ENCODE measurements around the gene FRAS1.

Gene FRAS1

GRCh38 chr4:78524009-78524408 lies 466.9 kb downstream of the FRAS1 start:
- peaks cover 96% of the 10 kb centered on the region for H3K36me3 ChIP-seq (ENCODE audit: control insufficient read depth, insufficient read depth, low read length)
- H3K27me3 ChIP-seq (ENCODE audit: control insufficient read depth, insufficient read depth, low read length): no peaks in the 10 kb centered on the region
- no peak overlapping the region for H3K9ac ChIP-seq (ENCODE audit: low read depth, low read length)
- H3K27ac ChIP-seq (ENCODE audit: low read depth, low read length): no peak overlapping the region
- no peaks in the 10 kb centered on the region for H3K9me3 ChIP-seq (ENCODE audit: control insufficient read depth, insufficient read depth, low read length)
- H3K4me3 ChIP-seq (ENCODE audit: low read depth, low read length): no peak overlapping the region
- no peaks in the 10 kb centered on the region for H3K4me1 ChIP-seq (ENCODE audit: control insufficient read depth, insufficient read depth, low read length)

DNA sequence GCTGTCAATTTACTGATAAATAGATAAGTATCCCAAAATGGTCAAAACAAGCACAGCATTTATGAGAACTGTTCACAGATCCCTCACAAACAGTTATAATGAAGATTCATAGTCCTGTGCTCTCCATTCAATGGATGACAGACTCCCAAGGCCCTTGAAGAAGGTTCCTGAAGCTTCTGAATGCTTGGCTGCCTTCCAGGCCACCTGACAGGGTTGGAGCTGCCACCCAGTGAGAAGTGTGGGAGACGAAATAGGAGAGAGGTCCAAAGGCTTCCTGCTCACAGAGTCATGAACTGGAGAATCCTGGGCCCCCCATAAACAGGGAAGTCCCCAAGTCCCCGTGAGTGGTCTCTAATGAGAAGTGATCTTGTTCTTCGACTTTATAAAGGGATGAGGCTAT lies 468.4 kb downstream of the FRAS1 start:
- Histone ChIP-seq H3K4me1 (ENCODE audit: control insufficient read depth, insufficient read depth, low read length) (no peaks in the 10 kb centered on the region), H3K27me3 (ENCODE audit: control insufficient read depth, insufficient read depth, low read length) (no peaks in the 10 kb centered on the region), H3K4me3 (ENCODE audit: low read depth, low read length) (no peak overlapping the region), H3K36me3 (ENCODE audit: control insufficient read depth, insufficient read depth, low read length) (peaks cover 84% of the 10 kb centered on the region), H3K27ac (ENCODE audit: low read depth, low read length) (no peak overlapping the region), H3K9ac (ENCODE audit: low read depth, low read length) (no peak overlapping the region), H3K9me3 (ENCODE audit: control insufficient read depth, insufficient read depth, low read length) (no peaks in the 10 kb centered on the region)

GRCh38 chr4:78527103-78527502 lies 470.0 kb downstream of the FRAS1 start:
- Histone ChIP-seq H3K9me3 (ENCODE audit: control insufficient read depth, insufficient read depth, low read length) (no peaks in the 10 kb centered on the region), H3K36me3 (ENCODE audit: control insufficient read depth, insufficient read depth, low read length) (peaks cover 70% of the 10 kb centered on the region), H3K27ac (ENCODE audit: low read depth, low read length) (no peak overlapping the region), H3K4me3 (ENCODE audit: low read depth, low read length) (no peak overlapping the region), H3K9ac (ENCODE audit: low read depth, low read length) (no peak overlapping the region), H3K27me3 (ENCODE audit: control insufficient read depth, insufficient read depth, low read length) (no peaks in the 10 kb centered on the region), H3K4me1 (ENCODE audit: control insufficient read depth, insufficient read depth, low read length) (no peaks in the 10 kb centered on the region)

DNA sequence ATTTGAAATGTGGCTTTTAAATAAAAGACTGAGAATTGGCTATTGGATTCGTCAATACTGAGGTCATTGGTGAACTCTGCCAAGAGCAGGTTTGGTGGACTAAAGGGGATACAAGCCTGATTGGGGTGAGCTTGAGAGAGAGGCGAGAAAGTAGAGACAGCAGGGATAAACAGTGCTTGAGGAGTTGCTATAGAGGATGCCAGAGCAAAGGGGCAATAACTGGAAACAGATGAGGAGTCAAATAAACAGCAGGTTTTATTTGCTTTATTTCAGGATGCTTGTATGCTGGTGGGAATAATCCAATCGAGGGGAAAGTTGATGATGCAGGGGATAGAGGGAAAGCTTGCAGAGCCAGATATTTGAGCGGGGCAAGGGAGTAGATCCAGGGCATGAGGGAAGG lies 470.4 kb downstream of the FRAS1 start:
- Histone ChIP-seq H3K27me3 (ENCODE audit: control insufficient read depth, insufficient read depth, low read length) (no peaks in the 10 kb centered on the region), H3K9me3 (ENCODE audit: control insufficient read depth, insufficient read depth, low read length) (no peaks in the 10 kb centered on the region), H3K36me3 (ENCODE audit: control insufficient read depth, insufficient read depth, low read length) (peaks cover 65% of the 10 kb centered on the region), H3K27ac (ENCODE audit: low read depth, low read length) (no peak overlapping the region), H3K4me3 (ENCODE audit: low read depth, low read length) (no peak overlapping the region), H3K4me1 (ENCODE audit: control insufficient read depth, insufficient read depth, low read length) (no peaks in the 10 kb centered on the region), H3K9ac (ENCODE audit: low read depth, low read length) (no peak overlapping the region)

GRCh38 chr4:78528327-78528726 lies 471.2 kb downstream of the FRAS1 start:
- no peak overlapping the region for H3K9ac ChIP-seq (ENCODE audit: low read depth, low read length)
- no peak overlapping the region for H3K4me3 ChIP-seq (ENCODE audit: low read depth, low read length)
- H3K27ac ChIP-seq (ENCODE audit: low read depth, low read length): no peak overlapping the region
- peaks cover 58% of the 10 kb centered on the region for H3K36me3 ChIP-seq (ENCODE audit: control insufficient read depth, insufficient read depth, low read length)
- no peaks in the 10 kb centered on the region for H3K4me1 ChIP-seq (ENCODE audit: control insufficient read depth, insufficient read depth, low read length)
- no peaks in the 10 kb centered on the region for H3K27me3 ChIP-seq (ENCODE audit: control insufficient read depth, insufficient read depth, low read length)
- no peaks in the 10 kb centered on the region for H3K9me3 ChIP-seq (ENCODE audit: control insufficient read depth, insufficient read depth, low read length)

DNA sequence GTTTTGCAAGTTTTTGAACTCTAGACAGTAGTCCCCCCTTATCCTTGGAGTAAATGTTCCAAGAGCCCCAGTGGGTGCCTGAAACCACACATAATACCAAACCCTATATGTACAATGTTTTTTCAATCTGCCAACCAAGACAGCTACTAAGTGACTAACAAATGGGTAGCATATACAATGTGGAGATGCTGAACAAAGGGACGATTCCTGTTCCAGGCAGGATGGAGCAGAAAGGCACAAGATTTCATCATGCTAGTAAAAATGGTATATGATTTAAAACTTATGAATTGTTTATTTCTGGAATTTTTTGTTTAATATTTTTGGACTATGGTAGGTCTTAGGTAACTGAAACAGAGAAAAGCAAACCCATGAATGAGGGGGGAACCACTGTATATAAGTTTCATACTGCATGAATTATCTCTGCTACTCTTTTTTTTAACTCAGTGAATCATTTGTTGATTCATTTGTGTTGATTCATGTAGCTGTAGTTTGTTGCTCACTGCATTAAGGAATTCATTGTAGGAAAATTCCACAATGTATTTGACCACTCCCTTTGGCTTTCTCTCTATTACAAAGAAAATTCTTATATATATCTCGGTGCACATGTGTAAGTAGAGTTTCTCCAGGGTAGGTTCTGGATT lies 472.6 kb downstream of the FRAS1 start:
- Histone ChIP-seq H3K36me3 (ENCODE audit: control insufficient read depth, insufficient read depth, low read length) (peaks cover 50% of the 10 kb centered on the region), H3K9me3 (ENCODE audit: control insufficient read depth, insufficient read depth, low read length) (no peaks in the 10 kb centered on the region), H3K27ac (ENCODE audit: low read depth, low read length) (no peak overlapping the region), H3K27me3 (ENCODE audit: control insufficient read depth, insufficient read depth, low read length) (no peaks in the 10 kb centered on the region), H3K9ac (ENCODE audit: low read depth, low read length) (no peak overlapping the region), H3K4me1 (ENCODE audit: control insufficient read depth, insufficient read depth, low read length) (no peaks in the 10 kb centered on the region), H3K4me3 (ENCODE audit: low read depth, low read length) (no peak overlapping the region)

DNA sequence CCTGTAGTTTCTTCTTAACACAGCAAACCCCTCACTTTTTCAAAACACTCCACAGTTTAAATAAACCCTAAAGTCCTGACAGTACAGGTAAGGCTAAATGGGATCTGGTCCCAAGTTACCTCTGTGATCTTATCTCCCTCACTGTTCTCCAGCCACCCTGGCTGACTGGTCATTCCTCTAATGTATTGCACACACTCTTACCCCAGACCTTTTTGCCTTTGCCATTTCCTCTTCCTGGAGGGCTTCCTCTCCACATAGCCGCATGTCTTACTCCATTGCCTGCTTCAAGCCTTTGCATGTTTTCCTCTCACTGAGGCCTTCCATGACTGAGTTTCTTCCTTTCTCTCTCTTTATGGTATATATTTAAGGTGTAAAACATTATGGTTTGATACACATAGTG lies 474.9 kb downstream of the FRAS1 start:
- Histone ChIP-seq H3K27ac (ENCODE audit: low read depth, low read length) (no peak overlapping the region), H3K4me3 (ENCODE audit: low read depth, low read length) (no peak overlapping the region), H3K27me3 (ENCODE audit: control insufficient read depth, insufficient read depth, low read length) (no peaks in the 10 kb centered on the region), H3K9ac (ENCODE audit: low read depth, low read length) (no peak overlapping the region), H3K36me3 (ENCODE audit: control insufficient read depth, insufficient read depth, low read length) (peaks cover 49% of the 10 kb centered on the region), H3K9me3 (ENCODE audit: control insufficient read depth, insufficient read depth, low read length) (no peaks in the 10 kb centered on the region), H3K4me1 (ENCODE audit: control insufficient read depth, insufficient read depth, low read length) (no peaks in the 10 kb centered on the region)

- Histone ChIP-seq H3K9ac (ENCODE audit: low read depth, low read length) (no peak overlapping the region), H3K27ac (ENCODE audit: low read depth, low read length) (no peak overlapping the region), H3K4me3 (ENCODE audit: low read depth, low read length) (no peak overlapping the region), H3K27me3 (ENCODE audit: control insufficient read depth, insufficient read depth, low read length) (no peaks in the 10 kb centered on the region), H3K36me3 (ENCODE audit: control insufficient read depth, insufficient read depth, low read length) (peaks cover 38% of the 10 kb centered on the region), H3K4me1 (ENCODE audit: control insufficient read depth, insufficient read depth, low read length) (no peaks in the 10 kb centered on the region), H3K9me3 (ENCODE audit: control insufficient read depth, insufficient read depth, low read length) (no peaks in the 10 kb centered on the region)
Measured at GRCh38 chr4:78533854-78534253, 476.7 kb downstream of the FRAS1 start.

DNA sequence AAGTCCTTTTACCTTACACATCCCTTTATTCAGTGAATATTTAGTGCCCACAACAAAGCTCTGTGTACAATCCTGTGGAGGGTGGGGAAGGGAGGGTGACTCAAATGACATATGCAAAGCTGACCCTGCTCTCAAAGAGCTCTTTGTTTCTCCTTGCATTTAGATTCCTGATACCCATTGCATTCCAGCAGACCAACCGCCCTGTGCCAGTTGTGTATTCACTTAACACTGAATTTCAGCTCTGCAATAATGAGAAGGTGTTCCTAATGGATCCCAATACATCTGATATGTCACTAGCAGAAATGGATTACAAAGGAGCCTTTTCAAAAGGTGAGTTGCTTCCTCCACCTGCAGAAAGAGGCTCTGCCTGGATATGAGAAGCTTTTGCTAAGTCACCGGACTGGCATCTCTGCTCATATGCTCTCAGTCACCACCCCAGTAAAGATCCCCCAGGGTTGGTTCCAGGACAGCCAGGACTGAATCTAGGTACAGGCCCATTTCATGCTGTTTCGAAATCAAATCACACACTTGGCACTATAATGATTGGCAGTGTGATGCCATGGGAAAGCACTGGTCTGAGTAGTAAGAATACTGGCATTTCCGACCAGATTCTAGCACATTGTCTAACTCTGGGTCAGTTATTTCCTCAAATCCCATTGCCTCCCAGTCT lies 477.3 kb downstream of the FRAS1 start:
- Histone ChIP-seq H3K27me3 (ENCODE audit: control insufficient read depth, insufficient read depth, low read length) (no peaks in the 10 kb centered on the region), H3K9me3 (ENCODE audit: control insufficient read depth, insufficient read depth, low read length) (no peaks in the 10 kb centered on the region), H3K4me3 (ENCODE audit: low read depth, low read length) (no peak overlapping the region), H3K4me1 (ENCODE audit: control insufficient read depth, insufficient read depth, low read length) (no peaks in the 10 kb centered on the region), H3K9ac (ENCODE audit: low read depth, low read length) (no peak overlapping the region), H3K36me3 (ENCODE audit: control insufficient read depth, insufficient read depth, low read length) (peaks cover 42% of the 10 kb centered on the region), H3K27ac (ENCODE audit: low read depth, low read length) (no peak overlapping the region)

- no peaks in the 10 kb centered on the region for H3K9me3 ChIP-seq (ENCODE audit: control insufficient read depth, insufficient read depth, low read length)
- no peaks in the 10 kb centered on the region for H3K27me3 ChIP-seq (ENCODE audit: control insufficient read depth, insufficient read depth, low read length)
- no peak overlapping the region for H3K4me3 ChIP-seq (ENCODE audit: low read depth, low read length)
- H3K4me1 ChIP-seq (ENCODE audit: control insufficient read depth, insufficient read depth, low read length): no peaks in the 10 kb centered on the region
- H3K9ac ChIP-seq (ENCODE audit: low read depth, low read length): no peak overlapping the region
- no peak overlapping the region for H3K27ac ChIP-seq (ENCODE audit: low read depth, low read length)
- H3K36me3 ChIP-seq (ENCODE audit: control insufficient read depth, insufficient read depth, low read length): peaks cover 33% of the 10 kb centered on the region
Measured at GRCh38 chr4:78542373-78542772, 485.2 kb downstream of the FRAS1 start.

- Histone ChIP-seq H3K27me3 (ENCODE audit: control insufficient read depth, insufficient read depth, low read length) (no peaks in the 10 kb centered on the region), H3K27ac (ENCODE audit: low read depth, low read length) (no peak overlapping the region), H3K4me1 (ENCODE audit: control insufficient read depth, insufficient read depth, low read length) (no peaks in the 10 kb centered on the region), H3K9ac (ENCODE audit: low read depth, low read length) (no peak overlapping the region), H3K4me3 (ENCODE audit: low read depth, low read length) (no peak overlapping the region), H3K9me3 (ENCODE audit: control insufficient read depth, insufficient read depth, low read length) (no peaks in the 10 kb centered on the region), H3K36me3 (ENCODE audit: control insufficient read depth, insufficient read depth, low read length) (peaks cover 30% of the 10 kb centered on the region)
Measured at GRCh38 chr4:78543424-78544125, 486.5 kb downstream of the FRAS1 start.

Measured in HUES48 (cell line).